Calu3 (cell line): ENCODE measurements around the gene BCL11A. TPM values are rescaled to one million over a fixed set of nuclear protein-coding genes. Genes with fewer than 3 reads are reported as not detected.

Experiments
- BruUV-seq: library from RNA; stranded (reverse); fragments of 400-500 nt; replicated peaks from 2 replicates; lab custom pipeline; 2021; lab: Mats Ljungman, UMichigan
- CTCF ChIA-PET: fragments of 300-600 bp; sonication (Branson Sonifier 250); formaldehyde crosslinking; loops from one replicate; lab custom pipeline; 2022; ENCODE audit warnings: antibody characterized with exemption; lab: Charles Lee
- DNase-seq: peaks from one replicate; pipeline ENCODE4 v3.0.0; 2022
- H3K27ac Mint-ChIP-seq: one replicate; pipeline ENCODE4 v1.8.0; 2022; ENCODE audit warnings: mixed read lengths; ENCODE audit not compliant: unreplicated experiment
- H3K27me3 Mint-ChIP-seq: one replicate; pipeline ENCODE4 v1.8.0; 2022; ENCODE audit warnings: mixed read lengths; ENCODE audit not compliant: unreplicated experiment
- H3K36me3 Mint-ChIP-seq: one replicate; pipeline ENCODE4 v1.8.0; 2022; ENCODE audit warnings: mild to moderate bottlenecking, moderate library complexity, mixed read lengths; ENCODE audit not compliant: insufficient read depth, unreplicated experiment
- H3K4me1 Mint-ChIP-seq: one replicate; pipeline ENCODE4 v1.8.0; 2022; ENCODE audit warnings: mild to moderate bottlenecking, low read depth, mixed read lengths; ENCODE audit not compliant: unreplicated experiment
- H3K4me3 Mint-ChIP-seq: one replicate; pipeline ENCODE4 v1.8.0; 2022; ENCODE audit warnings: mild to moderate bottlenecking, low read depth, moderate library complexity, mixed read lengths; ENCODE audit not compliant: unreplicated experiment
- H3K9me3 Mint-ChIP-seq: one replicate; pipeline ENCODE4 v1.8.0; 2022; ENCODE audit warnings: low read depth, mixed read lengths; ENCODE audit not compliant: unreplicated experiment
- CTCF ChIP-seq: fragments of 200-600 bp; IDR thresholded peaks from one replicate; pipeline ENCODE4 v1.8.0; 2022; ENCODE audit warnings: antibody characterized with exemption; ENCODE audit not compliant: unreplicated experiment
- intact Hi-C: fragments of 100-400 bp; cut with micrococcal nuclease; formaldehyde crosslinking; loops from one replicate; pipeline ENCODE4 v1.10.0; 2022; ENCODE audit not compliant: unreplicated experiment
- total RNA-seq: library from RNA; stranded (reverse); gene quantifications from 2 replicates; pipeline ENCODE4 v1.2.3, GENCODE V29; 2022

The BCL11A gene
- total RNA-seq, 1 experiment from 2014 or later, result 8.5 TPM

DNA sequence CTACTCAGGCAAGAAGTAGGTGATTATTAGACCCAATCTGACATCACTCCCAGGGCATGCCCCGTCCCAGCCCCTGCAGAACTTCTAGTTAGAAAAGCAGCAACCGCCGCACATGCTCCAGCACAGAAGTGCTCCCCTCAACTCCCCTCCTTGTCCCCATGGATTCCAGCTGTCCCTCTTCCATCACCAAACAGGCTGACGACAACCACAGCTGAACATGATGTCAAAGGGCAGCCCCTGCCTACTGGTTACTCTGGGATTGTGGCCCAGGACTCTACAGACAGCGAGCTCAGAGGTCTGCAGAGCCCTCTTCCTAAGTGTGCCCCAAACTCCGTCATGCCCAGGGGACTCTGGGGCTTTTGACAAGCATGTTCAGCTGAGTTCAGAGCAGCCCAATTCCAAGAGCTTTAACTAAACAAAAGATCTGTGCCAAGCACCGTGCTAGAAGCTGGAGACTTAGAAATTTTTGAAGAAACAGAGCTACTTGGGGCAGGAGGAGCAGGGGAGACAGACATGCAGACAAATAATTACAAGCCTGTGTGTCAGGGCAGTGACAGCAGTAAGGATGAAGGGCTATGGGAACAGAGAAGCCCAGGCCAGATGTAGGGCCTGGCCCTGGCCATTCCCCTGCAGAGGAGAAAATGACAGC, 148.1 kb downstream of the BCL11A start:
- H3K27ac Mint-ChIP-seq, result no peak overlapping the region
- no peaks in the 10 kb centered on the region for H3K9me3 Mint-ChIP-seq
- CTCF ChIA-PET, result interaction anchor here (0.7 kb wide), 1 partner anchor 16 kb away, joined by 3 read pairs; no protein-coding TSS in a partner anchor
- peaks cover 76% of the 10 kb centered on the region for H3K27me3 Mint-ChIP-seq
- no peak for DNase-seq
- no TSS peak for BruUV-seq
- H3K4me3 Mint-ChIP-seq, result no peak overlapping the region
- intact Hi-C loops, result no loop called here
- no peaks in the 10 kb centered on the region for H3K4me1 Mint-ChIP-seq
- TF ChIP-seq CTCF, result no peak
- no peaks in the 10 kb centered on the region for H3K36me3 Mint-ChIP-seq

Other genes with a start within 250 kb of the BCL11A start
- gene PAPOLG, start 202.6 kb upstream of the BCL11A start, total RNA-seq, result 14.4 and 14.7 TPM in 2 replicates